ENCODE results near the gene ADGRA1.
"Not testable (repeated sequence)": the region's sequence is repeated elsewhere in the genome, so short reads cannot be mapped to it uniquely, and the experiment has no call there.

ADGRA1 gene

DNA sequence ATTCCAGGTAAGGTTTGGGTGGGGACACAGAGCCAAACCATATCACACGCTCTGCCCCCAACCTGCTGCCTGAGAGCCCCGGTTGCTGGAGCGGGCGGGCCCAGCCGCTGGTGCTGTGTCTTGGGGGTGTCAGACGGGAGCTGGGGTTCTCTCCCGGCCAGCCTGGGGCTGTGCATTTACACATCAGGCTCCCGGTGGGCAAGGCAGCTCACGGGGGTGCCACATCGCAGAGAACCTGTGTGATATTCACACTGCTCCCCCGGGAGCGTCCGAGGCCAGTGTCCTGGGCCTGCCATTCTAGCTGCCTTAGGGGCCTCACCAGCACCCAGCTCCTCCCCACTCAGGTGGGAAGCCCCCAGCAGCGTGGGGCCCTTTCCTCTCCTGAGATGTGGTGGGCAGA, 35.6 kb upstream of the ADGRA1 start:
- POLR2A ChIA-PET = no interaction called here
- TF ChIP-seq ZNF384 (IDR thresholded peaks at IDR 0.05) (no peak), ARNT (IDR thresholded peaks at IDR 0.05) (no peak), BHLHE40 (IDR thresholded peaks at IDR 0.05; ENCODE audit: borderline replicate concordance) (no peak), SUZ12 (IDR thresholded peaks at IDR 0.05) (no peak), SP1 (IDR thresholded peaks at IDR 0.05) (no peak), HDGF (IDR thresholded peaks at IDR 0.05; ENCODE audit: borderline replicate concordance) (no peak), ELF4 (IDR thresholded peaks at IDR 0.05) (no peak), LEF1 (IDR thresholded peaks at IDR 0.05; ENCODE audit: borderline replicate concordance) (no peak)
- CTCF ChIA-PET = no interaction called here

DNA sequence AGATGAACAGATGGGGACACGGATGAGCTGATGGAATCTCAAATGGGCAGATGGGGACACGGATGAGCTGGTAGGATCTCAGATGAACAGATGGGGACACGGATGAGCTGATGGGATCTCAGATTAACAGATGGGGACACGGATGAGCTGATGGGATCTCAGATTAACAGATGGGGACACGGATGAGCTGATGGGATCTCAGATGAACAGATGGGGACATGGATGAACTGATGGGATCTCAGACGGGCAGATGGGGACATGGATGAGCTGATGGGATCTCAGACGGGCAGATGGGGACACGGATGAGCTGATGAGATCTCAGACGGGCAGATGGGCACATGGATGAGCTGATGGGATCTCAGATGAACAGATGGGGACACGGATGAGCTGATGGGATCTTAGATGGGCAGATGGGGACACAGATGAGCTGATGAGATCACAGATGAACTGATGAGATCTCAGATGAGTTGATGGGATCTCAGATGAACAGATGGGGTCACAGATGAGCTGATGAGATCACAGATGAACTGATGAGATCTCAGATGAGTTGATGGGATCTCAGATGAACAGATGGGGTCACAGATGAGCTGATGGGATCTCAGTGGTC, 34.1 kb upstream of the ADGRA1 start:
- CTCF ChIA-PET = interaction anchor here (0.7 kb wide), 1 partner anchor 132 kb away, joined by 3 read pairs; no protein-coding TSS in a partner anchor
- POLR2A ChIA-PET; DNase-seq (ENCODE audit: extremely low spot score): not testable (repeated sequence)

More for the DNA sequence above, 35.6 kb upstream of the ADGRA1 start:
- DNase-seq (ENCODE audit: extremely low spot score) = no peak

DNA sequence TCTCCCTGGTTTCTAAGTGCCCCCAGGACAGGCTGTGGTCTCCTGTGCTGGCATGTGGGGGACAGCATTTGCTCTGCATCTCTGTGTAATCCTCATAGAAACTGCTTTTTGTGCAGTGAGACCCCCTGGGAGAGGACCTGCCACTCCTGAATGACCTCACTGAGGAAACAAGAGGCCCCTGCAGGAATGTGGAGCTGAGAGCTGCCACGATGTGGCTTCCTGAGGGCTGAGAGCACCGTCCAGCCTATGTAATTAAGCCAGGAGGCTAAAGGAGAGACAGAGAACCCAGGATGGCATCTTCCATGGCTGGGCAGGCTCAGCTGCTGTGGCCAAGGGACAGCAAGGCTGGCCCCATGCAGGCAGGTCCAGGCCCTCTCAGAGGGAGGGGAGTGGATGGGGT, 32.3 kb upstream of the ADGRA1 start:
- CTCF ChIA-PET = no interaction called here
- no peak for DNase-seq (ENCODE audit: extremely low spot score)
- POLR2A ChIA-PET = no interaction called here
- TF ChIP-seq, protein P1, sequence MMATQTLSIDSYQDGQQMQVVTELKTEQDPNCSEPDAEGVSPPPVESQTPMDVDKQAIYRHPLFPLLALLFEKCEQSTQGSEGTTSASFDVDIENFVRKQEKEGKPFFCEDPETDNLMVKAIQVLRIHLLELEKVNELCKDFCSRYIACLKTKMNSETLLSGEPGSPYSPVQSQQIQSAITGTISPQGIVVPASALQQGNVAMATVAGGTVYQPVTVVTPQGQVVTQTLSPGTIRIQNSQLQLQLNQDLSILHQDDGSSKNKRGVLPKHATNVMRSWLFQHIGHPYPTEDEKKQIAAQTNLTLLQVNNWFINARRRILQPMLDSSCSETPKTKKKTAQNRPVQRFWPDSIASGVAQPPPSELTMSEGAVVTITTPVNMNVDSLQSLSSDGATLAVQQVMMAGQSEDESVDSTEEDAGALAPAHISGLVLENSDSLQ (IDR thresholded peaks at IDR 0.05) = no peak
- TF ChIP-seq TARDBP (IDR thresholded peaks at IDR 0.05) = no peak
- TF ChIP-seq LEF1 (IDR thresholded peaks at IDR 0.05; ENCODE audit: borderline replicate concordance) = no peak
- TF ChIP-seq ZNF384 (IDR thresholded peaks at IDR 0.05) = no peak
- no peak for TF ChIP-seq L3MBTL2 (conservative IDR thresholded peaks at IDR 0.05)
- TF ChIP-seq ELF4 (IDR thresholded peaks at IDR 0.05) = no peak
- TF ChIP-seq SUZ12 (IDR thresholded peaks at IDR 0.05) = no peak
- TF ChIP-seq FOXK2 (IDR thresholded peaks at IDR 0.05) = no peak
- TF ChIP-seq HDGF (IDR thresholded peaks at IDR 0.05; ENCODE audit: borderline replicate concordance) = no peak
- TF ChIP-seq FOXA1 (IDR thresholded peaks at IDR 0.05) = no peak
- no peak for TF ChIP-seq BHLHE40 (IDR thresholded peaks at IDR 0.05; ENCODE audit: borderline replicate concordance)
- no peak for TF ChIP-seq SP1 (IDR thresholded peaks at IDR 0.05)
- TF ChIP-seq NFRKB (IDR thresholded peaks at IDR 0.05) = no peak
- no peak for TF ChIP-seq FOXM1 (IDR thresholded peaks at IDR 0.05; ENCODE audit: borderline replicate concordance)
- no peak for TF ChIP-seq CTBP1 (IDR thresholded peaks at IDR 0.05; ENCODE audit: borderline replicate concordance)
- TF ChIP-seq ARNT (IDR thresholded peaks at IDR 0.05) = no peak

DNA sequence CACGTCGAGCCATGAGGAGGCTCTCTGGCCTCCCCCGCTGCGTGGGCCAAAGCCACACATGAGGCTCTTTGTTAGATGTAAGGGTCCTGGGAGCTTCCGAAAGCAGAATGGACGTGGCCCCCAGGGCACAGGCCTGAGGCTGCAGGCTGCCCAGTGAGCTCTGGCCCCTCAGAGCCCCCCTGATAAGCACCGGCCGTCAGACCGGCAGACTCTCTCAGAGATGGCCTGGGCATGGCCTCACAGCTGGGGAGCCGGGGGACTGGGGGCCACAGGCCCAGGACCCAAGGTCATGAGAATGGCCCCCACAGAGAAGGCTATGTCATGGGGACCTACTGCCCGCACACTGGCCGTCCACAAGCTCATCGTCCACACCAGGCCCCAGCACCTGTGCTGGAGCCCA, 31.7 kb upstream of the ADGRA1 start:
- ChIA-PET POLR2A (no interaction called here), CTCF (no interaction called here)
- no peak for TF ChIP-seq CTBP1 (IDR thresholded peaks at IDR 0.05; ENCODE audit: borderline replicate concordance)
- TF ChIP-seq ARNT (IDR thresholded peaks at IDR 0.05) = no peak
- TF ChIP-seq TARDBP (IDR thresholded peaks at IDR 0.05) = no peak
- TF ChIP-seq BHLHE40 (IDR thresholded peaks at IDR 0.05; ENCODE audit: borderline replicate concordance) = no peak
- TF ChIP-seq SP1 (IDR thresholded peaks at IDR 0.05) = no peak
- no peak for TF ChIP-seq FOXK2 (IDR thresholded peaks at IDR 0.05)
- no peak for TF ChIP-seq FOXA1 (IDR thresholded peaks at IDR 0.05)
- TF ChIP-seq FOXM1 (IDR thresholded peaks at IDR 0.05; ENCODE audit: borderline replicate concordance) = no peak
- TF ChIP-seq HDGF (IDR thresholded peaks at IDR 0.05; ENCODE audit: borderline replicate concordance) = no peak
- no peak for TF ChIP-seq ELF4 (IDR thresholded peaks at IDR 0.05)
- TF ChIP-seq, protein P1 (IDR thresholded peaks at IDR 0.05) = no peak
- TF ChIP-seq LEF1 (IDR thresholded peaks at IDR 0.05; ENCODE audit: borderline replicate concordance) = no peak
- no peak for TF ChIP-seq ZNF384 (IDR thresholded peaks at IDR 0.05)
- no peak for TF ChIP-seq L3MBTL2 (conservative IDR thresholded peaks at IDR 0.05)
- no peak for TF ChIP-seq NFRKB (IDR thresholded peaks at IDR 0.05)
- TF ChIP-seq SUZ12 (IDR thresholded peaks at IDR 0.05) = no peak
- no peak for DNase-seq (ENCODE audit: extremely low spot score)

DNA sequence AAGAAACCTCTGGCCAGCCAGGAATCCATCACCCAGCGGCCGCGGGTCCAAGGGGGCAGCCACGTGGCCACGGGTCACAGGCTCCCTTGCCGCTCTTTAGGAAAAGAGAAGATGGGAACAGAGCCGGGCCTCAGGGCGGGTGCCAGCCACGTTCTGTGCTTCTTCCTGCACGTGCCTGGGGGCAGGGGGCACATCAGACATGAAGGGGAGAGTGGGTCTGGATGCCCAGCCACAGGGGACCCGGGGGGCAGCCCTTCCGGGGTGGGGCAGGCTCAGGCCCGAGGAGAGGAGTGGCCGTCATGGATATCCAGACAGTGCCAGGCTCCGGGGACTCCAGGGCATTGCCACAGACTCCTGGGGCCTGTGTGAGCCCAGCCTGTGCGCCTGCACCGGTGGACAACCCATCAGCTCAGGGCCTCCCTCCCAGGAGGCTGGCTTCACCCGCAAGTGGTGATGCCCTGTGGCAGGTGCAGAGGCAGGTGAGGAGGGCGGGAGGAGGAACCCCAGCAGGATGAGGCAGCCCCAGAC, 31.0 kb upstream of the ADGRA1 start:
- no peak for DNase-seq (ENCODE audit: extremely low spot score)
- CTCF ChIA-PET = no interaction called here
- TF ChIP-seq HDGF (IDR thresholded peaks at IDR 0.05; ENCODE audit: borderline replicate concordance) = no peak
- TF ChIP-seq TARDBP (IDR thresholded peaks at IDR 0.05) = no peak
- TF ChIP-seq SUZ12 (IDR thresholded peaks at IDR 0.05) = no peak
- no peak for TF ChIP-seq NFRKB (IDR thresholded peaks at IDR 0.05)
- TF ChIP-seq SP1 (IDR thresholded peaks at IDR 0.05) = no peak
- TF ChIP-seq BHLHE40 (IDR thresholded peaks at IDR 0.05; ENCODE audit: borderline replicate concordance) = no peak
- TF ChIP-seq L3MBTL2 (conservative IDR thresholded peaks at IDR 0.05) = no peak
- TF ChIP-seq ZNF384 (IDR thresholded peaks at IDR 0.05) = no peak
- no peak for TF ChIP-seq FOXM1 (IDR thresholded peaks at IDR 0.05; ENCODE audit: borderline replicate concordance)
- no peak for TF ChIP-seq FOXA1 (IDR thresholded peaks at IDR 0.05)
- POLR2A ChIA-PET = no interaction called here

DNA sequence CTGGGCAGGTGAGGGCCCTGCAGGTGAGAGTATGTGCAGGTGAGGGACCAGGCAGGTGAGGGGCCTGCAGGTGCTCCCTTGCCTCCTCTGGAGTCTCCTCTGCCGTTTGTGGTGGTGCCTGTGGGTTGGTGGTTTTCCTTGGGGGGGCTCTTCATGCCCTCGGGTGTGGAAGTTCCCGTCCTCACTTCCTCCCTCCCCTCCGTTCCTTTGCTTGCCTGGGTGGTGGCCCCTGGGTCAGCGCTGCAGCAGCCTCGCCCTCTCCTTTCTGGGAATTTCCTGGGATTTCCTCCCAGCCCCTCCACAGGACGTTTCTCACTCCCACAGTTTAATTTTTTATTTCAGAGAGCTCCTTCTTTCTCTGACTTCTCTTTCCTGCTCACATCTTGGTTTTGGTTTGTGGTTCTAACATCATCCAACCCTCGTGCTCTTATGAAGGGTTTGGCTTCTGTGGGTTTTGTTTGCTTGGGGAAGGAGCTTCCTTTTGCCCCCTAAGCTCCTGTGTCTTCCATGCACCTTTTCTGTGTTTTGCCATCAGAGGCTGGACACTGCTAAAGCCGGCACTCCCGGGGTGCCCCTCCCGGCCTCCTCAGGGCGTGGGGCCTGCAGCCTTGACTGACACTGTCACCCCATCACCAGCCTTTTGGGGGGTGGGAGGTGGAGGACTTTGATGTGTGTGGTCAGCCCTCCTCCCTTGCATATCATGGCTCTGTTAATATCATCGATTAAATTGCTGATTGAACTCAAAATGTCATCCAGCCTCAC, 29.2 kb upstream of the ADGRA1 start:
- CTCF ChIA-PET = no interaction called here
- POLR2A ChIA-PET = no interaction called here
- DNase-seq (ENCODE audit: extremely low spot score) = no peak
- TF ChIP-seq SUZ12 (IDR thresholded peaks at IDR 0.05) (no peak), FOXK2 (IDR thresholded peaks at IDR 0.05) (no peak), FOXM1 (IDR thresholded peaks at IDR 0.05; ENCODE audit: borderline replicate concordance) (no peak), ELF4 (IDR thresholded peaks at IDR 0.05) (no peak), ZNF384 (IDR thresholded peaks at IDR 0.05) (no peak), L3MBTL2 (conservative IDR thresholded peaks at IDR 0.05) (no peak), CTBP1 (IDR thresholded peaks at IDR 0.05; ENCODE audit: borderline replicate concordance) (no peak), SP1 (IDR thresholded peaks at IDR 0.05) (no peak), HDGF (IDR thresholded peaks at IDR 0.05; ENCODE audit: borderline replicate concordance) (no peak), BHLHE40 (IDR thresholded peaks at IDR 0.05; ENCODE audit: borderline replicate concordance) (no peak), FOXA1 (IDR thresholded peaks at IDR 0.05) (no peak), ARNT (IDR thresholded peaks at IDR 0.05) (no peak), NFRKB (IDR thresholded peaks at IDR 0.05) (no peak)
- TF ChIP-seq, protein P1 (IDR thresholded peaks at IDR 0.05) = no peak

Measured in HEK293T (cell line).